Esophagus squamous epithelium (tissue), 5 donors: ENCODE measurements around the gene TAL2. TPM values are rescaled to one million over a fixed set of nuclear protein-coding genes. Genes with fewer than 3 reads are reported as not detected.
A peak's percentile ranks its signal among the peaks of the same experiment; 100 is the strongest.

ENCODE experiments used
- DNase-seq: peaks from one replicate; lab custom pipeline; 2025; lab: John Stamatoyannopoulos, UW
- H3K27ac ChIP-seq, 4 donors: fragments of 200-600 bp; sonication (generic); one replicate each; pipeline ENCODE4 v1.5.1; 2016 to 2019; ENCODE audit warnings: mild to moderate bottlenecking in 1 of 4
- H3K27me3 ChIP-seq, 4 donors: fragments of 200-600 bp; sonication (generic); 1 replicate in 3 of 4; 2 replicates in 1 of 4; pipeline versions ENCODE4 v1.5.1 to v1.6.0; 2017 to 2021; ENCODE audit warnings: antibody characterized with exemption in 1 of 4
- H3K36me3 ChIP-seq, 3 donors: fragments of 200-600 bp; sonication (generic); one replicate each; pipeline ENCODE4 v1.5.1; 2016 to 2019
- H3K4me1 ChIP-seq, 3 donors: fragments of 200-600 bp; sonication (generic); one replicate each; pipeline ENCODE4 v1.5.1; 2017 to 2019
- H3K4me3 ChIP-seq, 4 donors: fragments of 200-600 bp; sonication (generic); 1 replicate in 3 of 4; 2 replicates in 1 of 4; pipeline ENCODE4 v1.5.1; 2016 to 2019; ENCODE audit warnings: mild to moderate bottlenecking in 2 of 4, moderate library complexity in 1 of 4
- H3K9me3 ChIP-seq, 3 donors: fragments of 200-600 bp; sonication (generic); one replicate each; pipeline ENCODE4 v1.5.1; 2016 to 2019
- POLR2A ChIP-seq, 4 donors: fragments of 450-650 bp; IDR thresholded peaks; one replicate each; pipeline ENCODE4 v1.6.1; 2017; ENCODE audit warnings: antibody characterized with exemption in 4 of 4, mild to moderate bottlenecking in 4 of 4, moderate library complexity in 3 of 4
- WGBS, 2 donors: methylation state at CpG; one replicate each; pipeline ENCODE4 v1.1.5; 2018; 5-methylcytosine and 5-hydroxymethylcytosine counted together
- intact Hi-C: fragments of 100-400 bp; cut with DNase I; formaldehyde crosslinking; loops from one replicate; pipeline ENCODE4 v1.15.0; 2022
- total RNA-seq, 4 donors: library from RNA; depleted of rRNA; stranded (reverse); fragments of >200 nt; gene quantifications; one replicate each; pipeline ENCODE4 v1.1.0, GENCODE V29; 2016
- TF ChIP-seq, protein P1 (sequence below), 6 experiments: fragments of 450-650 bp in 4 of 6; fragments of 200-600 bp in 2 of 6; sonication (generic) in 2 of 6; IDR thresholded peaks; one replicate each; pipeline ENCODE4 v1.5.1; 2016 to 2019; ENCODE audit warnings: antibody characterized with exemption in 6 of 6, mild to moderate bottlenecking in 4 of 6, moderate library complexity in 4 of 6
- donor health status: DM: yes; HTN: yes; CAD: no.

TAL2 gene
- total RNA-seq, 4 donors from 2014 or later, result not detected

DNA sequence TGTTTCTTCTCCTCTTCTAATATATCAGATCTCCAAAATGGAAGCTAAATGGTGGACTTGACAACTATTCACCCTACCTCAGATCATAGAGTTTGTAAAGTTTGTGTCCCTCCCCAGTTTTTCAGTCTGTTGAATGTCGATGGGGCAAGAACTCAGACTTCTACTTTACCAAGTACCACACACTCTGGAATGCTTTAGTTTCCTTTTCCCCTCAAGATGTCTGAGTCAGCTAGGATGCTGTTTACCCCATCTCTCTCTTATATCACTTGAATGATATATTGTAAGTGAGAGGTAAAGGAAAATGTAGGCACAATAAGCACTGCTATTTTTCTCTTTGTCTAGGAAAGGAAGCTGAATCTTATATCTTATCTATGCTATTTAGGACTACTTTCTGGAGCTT is 25.9 kb upstream of the TAL2 start:
- peaks cover 0 to 57% (median 4%) of the 10 kb centered on the region in 3 donors for H3K36me3 ChIP-seq
- H3K27ac ChIP-seq, result no peak overlapping the region
- no peaks in the 10 kb centered on the region for H3K27me3 ChIP-seq
- no peaks in the 10 kb centered on the region for H3K9me3 ChIP-seq
- TF ChIP-seq, protein P1, sequence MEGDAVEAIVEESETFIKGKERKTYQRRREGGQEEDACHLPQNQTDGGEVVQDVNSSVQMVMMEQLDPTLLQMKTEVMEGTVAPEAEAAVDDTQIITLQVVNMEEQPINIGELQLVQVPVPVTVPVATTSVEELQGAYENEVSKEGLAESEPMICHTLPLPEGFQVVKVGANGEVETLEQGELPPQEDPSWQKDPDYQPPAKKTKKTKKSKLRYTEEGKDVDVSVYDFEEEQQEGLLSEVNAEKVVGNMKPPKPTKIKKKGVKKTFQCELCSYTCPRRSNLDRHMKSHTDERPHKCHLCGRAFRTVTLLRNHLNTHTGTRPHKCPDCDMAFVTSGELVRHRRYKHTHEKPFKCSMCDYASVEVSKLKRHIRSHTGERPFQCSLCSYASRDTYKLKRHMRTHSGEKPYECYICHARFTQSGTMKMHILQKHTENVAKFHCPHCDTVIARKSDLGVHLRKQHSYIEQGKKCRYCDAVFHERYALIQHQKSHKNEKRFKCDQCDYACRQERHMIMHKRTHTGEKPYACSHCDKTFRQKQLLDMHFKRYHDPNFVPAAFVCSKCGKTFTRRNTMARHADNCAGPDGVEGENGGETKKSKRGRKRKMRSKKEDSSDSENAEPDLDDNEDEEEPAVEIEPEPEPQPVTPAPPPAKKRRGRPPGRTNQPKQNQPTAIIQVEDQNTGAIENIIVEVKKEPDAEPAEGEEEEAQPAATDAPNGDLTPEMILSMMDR (IDR thresholded peaks at IDR 0.05), result no peak
- no peak for TF ChIP-seq POLR2A (IDR thresholded peaks at IDR 0.05)
- 100% methylated on average over 1 of the region's 1 CpG for WGBS, 2 donors
- no peak overlapping the region for H3K4me3 ChIP-seq
- DNase-seq, result no peak
- intact Hi-C loops, result no loop called here
- no peaks in the 10 kb centered on the region for H3K4me1 ChIP-seq

DNA sequence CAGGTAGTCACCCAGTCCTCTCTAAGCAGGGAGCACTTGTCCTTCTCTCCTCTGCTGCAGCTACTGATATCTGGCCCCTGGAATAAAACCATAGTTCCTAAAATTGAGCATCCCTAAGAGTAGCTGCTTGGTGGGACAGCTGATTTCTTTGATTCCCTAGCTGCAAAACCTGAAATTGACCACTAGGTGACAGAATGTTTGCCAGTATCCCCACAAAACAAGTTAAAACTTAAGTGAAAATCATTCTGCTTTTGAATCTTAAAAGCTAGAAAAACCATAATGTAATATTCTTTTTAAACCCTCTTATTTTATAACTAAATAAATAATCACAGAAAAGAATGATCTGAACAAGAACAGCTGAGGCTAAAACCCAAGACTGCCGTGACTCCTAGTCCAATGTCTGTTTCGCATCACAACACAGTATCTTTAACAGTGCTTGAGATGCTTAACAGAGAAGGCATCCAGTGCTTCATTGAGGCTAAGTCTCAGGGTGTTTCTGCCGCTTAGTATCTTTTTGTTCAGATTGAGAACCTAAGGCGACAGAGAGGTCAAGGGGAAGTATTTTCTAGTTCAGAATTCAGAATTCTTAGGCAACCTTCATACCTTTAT is 24.4 kb upstream of the TAL2 start:
- peaks cover 0 to 3% (median 0%) of the 10 kb centered on the region in 3 donors for H3K9me3 ChIP-seq
- WGBS, 2 donors, result 89 to 99% methylated on average over 4 of the region's 4 CpGs
- H3K4me3 ChIP-seq, result no peak overlapping the region
- peaks cover 0 to 60% (median 4%) of the 10 kb centered on the region in 3 donors for H3K36me3 ChIP-seq
- no peak for DNase-seq
- intact Hi-C loops, result no loop called here
- TF ChIP-seq POLR2A (IDR thresholded peaks at IDR 0.05), result no peak
- TF ChIP-seq, protein P1 (IDR thresholded peaks at IDR 0.05), result peak in 3 of 6 experiments; percentile 10 to 34 (median 22)
- no peaks in the 10 kb centered on the region for H3K4me1 ChIP-seq
- no peak overlapping the region for H3K27ac ChIP-seq
- no peaks in the 10 kb centered on the region for H3K27me3 ChIP-seq

DNA sequence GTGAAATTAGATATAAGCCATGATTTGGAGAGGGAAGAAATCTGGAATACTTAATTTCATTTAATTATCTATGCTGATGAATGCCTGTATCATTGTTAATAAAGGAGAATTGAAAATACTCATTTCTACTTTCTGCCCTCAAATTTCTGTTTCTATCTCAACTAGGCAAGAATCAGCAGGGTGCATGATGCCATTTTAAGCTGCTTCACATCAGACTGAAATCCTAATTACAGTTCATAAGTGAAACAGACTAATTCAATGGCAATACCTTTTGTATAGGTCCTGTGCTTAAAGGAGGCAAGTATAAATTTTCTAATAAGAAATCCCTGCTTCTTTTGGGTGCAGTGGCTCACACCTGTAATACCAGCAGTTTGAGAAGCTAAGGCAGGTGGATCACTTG is 22.3 kb upstream of the TAL2 start:
- Histone ChIP-seq H3K27me3 (no peaks in the 10 kb centered on the region), H3K36me3 (peaks cover 0 to 54% (median 4%) of the 10 kb centered on the region in 3 donors), H3K4me3 (no peak overlapping the region), H3K4me1 (no peaks in the 10 kb centered on the region), H3K9me3 (peaks cover 0 to 3% (median 0%) of the 10 kb centered on the region in 3 donors), H3K27ac (no peak overlapping the region)
- intact Hi-C loops, result no loop called here
- no peak for DNase-seq
- no peak for TF ChIP-seq POLR2A (IDR thresholded peaks at IDR 0.05)
- TF ChIP-seq, protein P1 (IDR thresholded peaks at IDR 0.05), result no peak

DNA sequence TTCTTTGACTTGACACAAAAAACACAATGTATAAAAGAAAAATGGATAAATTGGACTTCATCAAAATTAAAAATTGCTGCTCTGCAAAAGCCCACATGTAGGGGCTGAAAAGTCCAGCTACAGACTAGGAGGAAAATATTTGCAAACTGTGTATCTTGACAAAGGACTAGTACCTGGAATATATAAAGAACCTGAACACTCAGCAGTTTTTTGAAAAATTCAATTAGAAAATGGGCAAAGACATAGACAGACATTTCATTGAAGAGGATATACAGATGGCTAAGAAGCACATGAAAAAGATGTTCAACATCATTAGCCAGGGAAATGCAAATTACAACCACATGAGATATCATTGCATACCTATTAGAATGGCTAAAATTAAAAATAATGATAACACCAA is 18.5 kb upstream of the TAL2 start:
- Histone ChIP-seq H3K4me1 (no peaks in the 10 kb centered on the region), H3K36me3 (peaks cover 0 to 23% (median 4%) of the 10 kb centered on the region in 3 donors), H3K9me3 (peaks cover 0 to 3% (median 0%) of the 10 kb centered on the region in 3 donors), H3K4me3 (no peak overlapping the region), H3K27ac (no peak overlapping the region), H3K27me3 (no peaks in the 10 kb centered on the region)
- intact Hi-C loops, result no loop called here
- DNase-seq, result no peak
- TF ChIP-seq POLR2A (IDR thresholded peaks at IDR 0.05), result no peak
- TF ChIP-seq, protein P1 (IDR thresholded peaks at IDR 0.05), result no peak

DNA sequence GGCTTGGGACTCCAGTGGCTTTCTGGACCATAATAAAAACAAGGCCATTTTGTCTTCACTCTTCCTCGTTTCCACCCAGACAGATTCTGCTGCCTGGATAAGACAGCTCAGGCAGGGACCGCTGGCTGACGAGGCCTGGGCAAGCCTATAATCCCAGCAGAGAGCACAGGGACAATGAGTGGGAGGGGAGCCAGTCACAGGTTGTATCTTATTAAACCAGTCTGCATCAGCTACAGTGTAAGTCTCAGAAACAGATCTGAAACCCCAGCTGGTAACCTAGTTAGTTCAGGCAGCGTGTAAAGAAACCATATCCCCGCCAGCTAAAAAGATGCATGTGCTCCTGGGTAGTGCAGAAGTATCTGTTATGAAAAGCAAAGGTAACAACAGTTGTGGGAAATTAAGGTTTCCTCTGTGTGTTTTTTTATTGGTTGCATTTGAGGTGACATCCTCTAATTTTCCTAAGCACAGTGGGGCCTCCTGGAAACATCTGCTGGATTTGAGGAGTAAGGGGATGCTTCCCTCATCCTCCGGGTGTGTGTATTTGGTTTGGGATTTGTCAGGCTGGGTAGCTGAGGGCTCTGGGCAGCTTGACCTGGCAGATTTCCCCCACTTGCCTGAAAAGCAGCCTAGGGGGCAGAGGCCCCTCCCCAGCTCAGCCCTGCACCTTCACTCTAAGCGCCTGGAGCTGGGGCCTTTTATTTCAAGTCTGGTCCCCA is 15.2 kb upstream of the TAL2 start:
- no peaks in the 10 kb centered on the region for H3K27me3 ChIP-seq
- no peaks in the 10 kb centered on the region for H3K4me1 ChIP-seq
- WGBS, 2 donors, result 77 to 84% methylated on average over 4 to 6 of the region's 7 CpGs
- no peak for DNase-seq
- intact Hi-C loops, result no loop called here
- no peak for TF ChIP-seq POLR2A (IDR thresholded peaks at IDR 0.05)
- TF ChIP-seq, protein P1 (IDR thresholded peaks at IDR 0.05), result no peak
- H3K27ac ChIP-seq, result no peak overlapping the region
- H3K9me3 ChIP-seq, result peaks cover 0 to under 1% (median 0%) of the 10 kb centered on the region in 3 donors
- no peak overlapping the region for H3K4me3 ChIP-seq
- no peaks in the 10 kb centered on the region for H3K36me3 ChIP-seq
